RPMI7951 (cell line): ENCODE results near the gene DNASE2B. TPM values are rescaled to one million over a fixed set of nuclear protein-coding genes. Genes with fewer than 3 reads are reported as not detected.
"Not testable (repeated sequence)": the region's sequence is repeated elsewhere in the genome, so short reads cannot be mapped to it uniquely, and the experiment has no call there.

Experiments
- DNase-seq: peaks from one replicate; pipeline ENCODE4 v3.0.0-alpha.2; 2012; ENCODE audit warnings: low read depth
- total RNA-seq: library from RNA; depleted of rRNA; stranded (reverse); fragments of >200 nt; shearing (Covaris generic); gene quantifications from 2 replicates; pipeline ENCODE4 v1.2.3, GENCODE V29; 2014

Gene DNASE2B
- total RNA-seq, 1 experiment from 2014 or later, result not detected

DNA sequence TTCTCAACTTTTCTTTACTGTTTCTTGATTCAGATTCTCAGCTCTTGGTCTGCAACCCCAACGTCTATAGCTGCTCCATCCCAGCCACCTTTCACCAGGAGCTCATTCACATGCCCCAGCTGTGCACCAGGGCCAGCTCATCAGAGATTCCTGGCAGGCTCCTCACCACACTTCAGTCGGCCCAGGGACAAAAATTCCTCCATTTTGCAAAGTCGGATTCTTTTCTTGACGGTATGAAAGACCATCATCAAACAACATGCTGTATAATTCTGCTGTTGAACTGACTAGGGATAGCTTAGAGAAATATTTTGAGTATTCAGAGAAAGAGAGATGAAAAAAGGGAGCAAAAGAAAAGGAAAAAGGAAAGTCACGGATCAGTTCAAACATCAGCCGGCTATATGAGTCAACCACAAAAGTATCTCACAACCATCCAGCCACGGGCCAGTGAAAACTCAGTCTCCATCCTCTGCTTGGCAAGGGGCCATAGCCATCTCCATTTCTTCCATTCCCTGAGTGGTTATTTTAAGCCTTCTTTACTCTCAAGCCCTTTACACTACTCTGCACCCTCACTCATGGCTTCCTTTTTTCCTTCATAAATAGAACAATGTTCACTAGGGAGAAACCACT, 14.1 kb downstream of the DNASE2B start:
- DNase-seq, result peak; percentile 76

DNA sequence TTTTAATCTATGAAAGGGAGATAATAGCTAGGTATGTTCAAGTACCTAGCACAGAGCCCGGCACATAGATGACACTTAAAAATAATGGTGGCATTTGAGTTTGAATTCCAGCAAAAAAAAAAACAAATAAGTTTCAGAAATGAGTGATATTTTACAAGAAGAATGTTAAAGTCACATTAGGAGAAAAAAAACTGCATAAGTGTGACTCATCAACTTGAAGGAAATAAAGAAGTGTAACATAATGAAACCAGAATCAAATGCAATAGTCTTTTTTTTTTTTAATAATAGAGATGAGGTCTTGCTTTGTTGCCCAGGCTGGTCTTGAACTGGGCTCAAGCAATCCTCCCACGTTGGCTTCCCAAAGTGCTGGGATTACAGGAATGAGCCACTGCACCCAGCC, 17.1 kb downstream of the DNASE2B start:
- no peak for DNase-seq

GRCh38 chr1:84422909-84423308, 24.6 kb downstream of the DNASE2B start:
- DNase-seq, result no peak

- no peak for DNase-seq
Measured at GRCh38 chr1:84424513-84425149, 26.3 kb downstream of the DNASE2B start.

DNA sequence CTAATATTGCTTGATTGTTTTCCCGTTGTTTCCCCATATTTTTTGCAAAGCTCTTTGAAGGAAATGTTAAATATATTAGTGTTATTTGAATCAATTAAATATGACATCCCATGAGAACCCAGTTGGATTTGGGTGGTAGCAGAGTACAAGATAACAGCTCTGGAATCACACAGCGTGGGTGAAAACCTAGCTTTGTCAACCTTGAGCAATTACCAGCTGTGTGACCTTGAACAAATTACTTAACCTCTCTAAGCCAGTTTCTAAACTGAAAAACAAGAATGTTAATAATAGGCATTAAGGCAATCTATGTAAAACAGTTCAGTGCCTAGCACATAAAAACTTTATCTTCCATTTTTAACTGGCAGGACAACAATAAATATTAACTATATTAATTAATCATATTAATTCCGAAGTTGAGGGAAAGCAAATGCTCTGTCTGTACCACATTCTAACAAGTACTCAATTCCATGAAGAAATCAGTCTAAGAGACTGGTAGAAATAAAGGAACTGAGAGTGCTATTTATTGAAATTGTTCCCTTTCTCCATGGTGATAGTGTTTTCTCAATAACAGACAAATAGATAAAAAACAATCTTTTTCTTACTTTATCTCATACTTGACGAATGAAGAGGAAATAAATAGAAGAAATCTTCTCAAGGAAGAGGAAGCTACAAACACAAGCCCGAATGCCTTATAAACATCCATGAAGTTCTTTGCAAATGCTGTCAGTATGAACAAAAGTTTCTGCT, 27.0 kb downstream of the DNASE2B start:
- DNase-seq, result no peak

DNA sequence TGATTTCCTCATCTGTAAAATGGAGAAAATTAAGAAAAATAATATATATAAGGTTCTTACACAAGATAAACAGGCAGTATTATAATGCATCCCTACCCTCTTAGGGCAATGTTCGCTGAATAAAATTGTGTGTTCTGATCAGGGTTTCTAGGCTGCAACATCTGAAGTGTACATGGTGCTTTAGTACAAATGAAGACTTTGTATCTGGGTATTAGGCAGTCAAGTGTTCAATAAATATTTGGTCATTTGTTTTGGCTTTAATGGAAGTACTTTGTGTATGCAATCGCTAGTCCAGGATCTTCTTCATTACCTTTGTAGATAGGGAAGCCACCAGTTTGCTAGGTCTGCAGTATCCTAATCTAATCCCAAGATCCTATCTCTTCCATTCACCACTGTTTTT, 28.1 kb downstream of the DNASE2B start:
- no peak for DNase-seq

- peak; percentile 58 for DNase-seq
Measured at GRCh38 chr1:84427250-84428188, 29.2 kb downstream of the DNASE2B start.

GRCh38 chr1:84428235-84428634, 30.0 kb downstream of the DNASE2B start:
- DNase-seq, result peak; percentile 42

DNA sequence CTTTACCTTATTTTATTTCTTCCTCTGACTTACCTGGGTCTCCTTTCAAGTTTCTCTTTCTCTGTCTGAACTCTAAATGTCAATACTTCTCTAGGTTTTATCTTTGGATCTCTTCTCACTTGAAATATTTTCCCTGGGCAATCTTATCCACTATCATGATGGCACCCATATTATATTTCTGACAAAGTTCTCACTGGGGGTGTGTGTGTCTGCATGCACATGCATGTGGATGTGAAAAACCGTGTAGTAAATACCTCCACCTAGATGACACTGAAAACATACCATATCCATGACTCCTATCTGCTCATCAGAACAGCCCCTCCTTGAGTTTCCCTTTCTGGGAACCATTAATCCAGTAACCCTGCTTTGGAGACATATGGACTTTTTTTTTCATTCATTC, 30.9 kb downstream of the DNASE2B start:
- DNase-seq, result no peak

DNA sequence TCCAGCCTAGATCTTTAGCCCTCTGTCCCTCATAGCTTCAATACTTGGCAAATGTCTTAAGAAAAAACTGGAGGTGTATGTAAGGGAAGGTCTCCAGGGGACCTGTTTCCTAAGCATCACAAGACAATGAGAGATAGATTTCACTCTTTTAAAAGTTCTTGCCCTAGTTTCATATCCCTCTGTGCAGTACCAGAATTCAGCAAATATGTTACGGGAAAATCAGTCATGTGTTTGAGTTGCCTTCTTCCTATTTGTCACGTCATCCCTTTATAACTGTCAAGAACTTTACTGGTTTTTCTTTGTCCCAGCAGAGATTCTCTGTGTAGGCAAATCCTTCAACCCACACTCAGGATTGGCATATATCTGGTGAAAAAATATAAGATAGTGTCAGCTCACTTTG, 32.3 kb downstream of the DNASE2B start:
- no peak for DNase-seq

DNA sequence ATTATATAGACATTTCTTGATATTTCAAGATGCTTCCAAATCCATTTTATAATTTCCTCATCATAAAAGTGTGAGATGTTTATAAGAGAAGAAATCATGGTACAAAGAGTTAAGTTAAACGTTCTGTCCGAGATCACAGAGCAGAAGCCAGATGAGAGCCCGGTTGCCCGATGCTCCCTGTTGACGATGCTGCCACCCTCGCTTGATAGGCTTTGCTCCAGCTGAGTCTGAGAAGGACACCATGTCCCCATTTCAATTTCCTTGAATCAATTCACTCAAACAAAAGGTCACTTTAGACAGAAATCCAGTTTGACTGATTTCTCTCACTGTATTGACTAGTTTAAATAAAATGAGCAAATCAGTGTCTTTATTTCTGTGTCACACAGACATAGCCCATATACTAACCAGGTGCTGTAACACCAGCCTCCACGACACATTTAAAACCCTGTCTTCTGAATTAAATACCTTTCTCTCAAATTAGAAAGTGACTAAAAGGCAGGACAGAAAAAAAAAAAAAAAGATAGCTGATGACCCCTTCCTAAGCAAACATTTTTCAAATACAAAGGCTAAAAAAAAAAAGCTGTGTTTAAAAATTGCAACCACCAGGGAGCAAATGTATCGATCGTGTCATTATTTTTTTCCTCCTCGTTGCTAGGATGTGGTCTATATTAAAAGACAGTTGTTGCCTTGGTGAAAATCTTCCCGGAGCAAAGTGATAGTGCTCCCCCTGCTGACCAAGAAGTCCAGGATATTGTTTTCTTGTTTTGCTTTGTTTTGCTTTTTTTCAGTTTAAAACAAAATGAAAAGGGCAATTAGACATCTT, 35.2 kb downstream of the DNASE2B start:
- peak; percentile 77 for DNase-seq

DNA sequence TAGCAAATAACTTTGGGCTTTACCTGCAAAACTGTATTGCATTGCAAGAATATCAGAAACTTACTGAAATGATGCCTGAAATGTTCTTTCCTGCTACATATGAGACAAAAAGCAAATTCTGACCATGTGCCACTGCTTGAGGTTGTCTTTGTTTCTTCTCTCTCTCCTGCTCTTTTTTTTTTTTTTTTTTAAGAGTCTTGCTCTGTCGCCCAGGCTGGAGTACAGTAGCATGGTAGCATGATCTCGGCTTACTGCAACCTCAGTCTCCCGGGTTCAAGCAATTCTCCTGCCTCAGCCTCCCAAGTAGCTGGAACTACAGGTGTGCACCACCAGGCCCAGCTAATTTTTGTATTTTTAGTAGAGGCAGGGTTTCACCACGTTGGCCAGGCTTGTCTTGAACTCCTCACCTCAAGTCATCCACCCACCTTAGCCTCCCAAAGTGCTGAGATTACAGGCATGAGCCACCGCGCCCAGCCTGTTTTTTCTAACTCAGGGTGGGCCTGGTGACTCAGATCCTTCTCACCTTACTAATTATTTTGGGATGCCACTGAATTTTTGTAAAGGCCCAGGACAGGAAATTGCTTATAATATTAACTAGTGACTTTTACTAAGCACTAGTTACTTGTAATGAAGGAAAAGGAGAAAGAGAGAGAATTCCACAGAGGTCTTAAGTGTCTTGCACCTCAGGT, 35.9 kb downstream of the DNASE2B start:
- DNase-seq, result no peak

GRCh38 chr1:84434801-84435549, 36.7 kb downstream of the DNASE2B start:
- DNase-seq, result peak; percentile 35

DNA sequence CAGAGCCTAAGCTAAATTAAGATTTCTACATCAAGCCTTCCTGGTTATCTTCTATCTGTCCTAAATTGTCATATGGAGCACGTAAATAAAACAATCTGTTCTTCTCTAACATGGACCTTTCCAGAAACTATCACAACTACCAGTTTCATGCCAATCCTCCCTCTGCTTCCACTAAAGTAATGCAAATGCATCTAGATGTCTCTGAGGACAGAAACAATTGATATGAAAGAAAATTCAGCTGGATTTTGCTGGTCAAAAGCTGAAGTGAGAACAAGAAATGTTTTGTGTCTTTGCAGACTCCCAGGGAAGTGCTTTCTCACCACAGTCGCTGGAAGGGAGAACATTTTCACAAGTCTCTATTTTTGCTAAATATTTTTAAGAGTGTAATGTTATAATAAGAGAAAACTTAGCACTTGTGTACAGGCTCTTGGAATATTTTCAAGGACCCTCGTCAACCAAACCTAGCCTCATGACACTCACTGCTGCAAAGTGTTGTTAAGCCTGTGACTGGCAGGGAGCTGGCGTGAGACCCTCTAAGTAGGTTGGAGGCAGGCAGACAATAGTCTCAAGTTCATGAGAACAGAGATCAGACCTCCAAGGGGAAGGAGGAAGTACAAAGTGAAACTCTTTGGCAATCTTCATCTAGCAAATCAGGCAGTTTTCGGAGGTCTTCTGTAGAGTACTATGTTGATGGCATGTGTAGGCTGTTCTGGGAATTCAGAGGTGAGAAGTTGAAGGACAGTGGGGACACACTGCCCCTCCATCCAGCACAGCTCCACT, 38.8 kb downstream of the DNASE2B start:
- no peak for DNase-seq

GRCh38 chr1:84442256-84442655, 44.0 kb downstream of the DNASE2B start:
- DNase-seq, result peak; percentile 86

DNA sequence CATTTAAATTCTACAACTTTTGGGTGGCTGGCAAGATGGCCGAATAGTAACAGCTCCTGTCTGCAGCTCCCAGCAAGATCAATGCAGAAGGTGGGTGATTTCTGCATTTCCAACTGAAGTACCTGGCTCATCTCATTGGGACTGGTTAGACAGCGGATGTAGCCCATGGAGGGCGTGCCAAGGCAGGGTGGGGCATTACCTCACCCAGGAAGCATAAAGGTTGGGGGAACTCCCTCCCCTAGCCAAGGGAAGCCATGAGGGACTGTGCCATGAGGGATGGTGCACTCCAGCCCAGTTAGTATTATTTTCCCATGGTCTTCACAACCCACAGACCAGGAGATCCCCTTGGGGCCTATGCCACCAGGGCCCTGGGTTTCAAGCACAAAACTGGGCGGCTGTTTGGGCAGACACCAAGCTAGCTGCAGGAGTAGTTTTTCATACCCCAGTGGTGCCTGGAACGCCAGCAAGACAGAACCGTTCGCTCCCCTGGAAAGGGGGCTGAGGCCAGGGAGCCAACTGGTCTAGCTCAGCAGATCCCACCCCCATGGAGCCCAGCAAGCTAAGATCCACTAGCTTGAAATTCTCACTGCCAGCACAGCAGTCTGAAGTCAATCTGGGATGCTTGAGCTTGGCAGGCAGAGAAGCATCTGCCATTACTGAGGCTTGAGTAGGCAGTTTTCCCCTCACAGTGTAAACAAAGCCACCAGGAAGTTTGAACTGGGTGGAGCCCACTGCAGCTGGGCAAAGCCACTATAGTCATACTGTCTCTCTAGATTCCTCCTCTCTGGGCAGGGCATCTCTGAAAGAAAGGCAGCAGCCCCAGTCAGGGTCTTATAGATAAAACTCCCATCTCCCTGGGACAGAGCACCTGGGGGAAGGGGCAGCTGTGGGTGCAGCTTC, 44.7 kb downstream of the DNASE2B start:
- not testable (repeated sequence) for DNase-seq

DNA sequence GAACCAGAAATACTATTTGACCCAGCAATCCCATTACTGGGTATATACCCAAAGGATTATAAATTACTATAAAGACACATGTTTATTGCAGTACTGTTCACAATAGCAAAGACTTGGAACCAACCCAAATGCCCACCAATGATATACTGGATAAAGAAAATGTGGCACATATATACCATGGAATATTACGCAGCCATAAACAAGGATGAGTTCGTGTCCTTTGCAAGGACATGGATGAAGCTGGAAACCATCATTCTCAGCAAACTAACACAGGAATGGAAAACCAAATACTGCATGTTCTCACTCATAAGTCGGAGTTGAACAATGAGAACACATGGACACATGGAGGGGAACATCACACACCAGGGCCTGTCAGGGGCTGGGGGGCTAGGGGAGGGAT, 50.4 kb downstream of the DNASE2B start:
- not testable (repeated sequence) for DNase-seq

DNA sequence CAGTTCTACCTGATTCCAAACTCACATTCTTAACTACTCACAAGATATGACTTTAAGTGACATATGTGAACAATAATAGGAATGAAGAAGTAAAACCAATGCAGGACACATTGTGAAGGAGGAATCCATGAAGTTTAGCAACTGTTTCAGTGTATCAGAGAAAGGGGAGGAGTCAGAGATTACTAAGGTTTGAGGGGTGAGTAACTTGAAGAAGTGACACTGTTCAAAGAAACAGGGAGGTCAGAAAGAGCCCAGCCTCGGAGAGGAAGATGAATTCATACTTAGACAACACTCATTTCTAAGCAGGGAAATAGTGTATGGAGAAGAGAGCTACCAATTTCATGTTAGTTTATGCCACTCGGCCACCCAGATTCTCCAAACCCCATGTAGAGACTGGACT, 52.6 kb downstream of the DNASE2B start:
- no peak for DNase-seq
